Endothelial cell (in vitro differentiated cells): Measurements from ENCODE around the gene CFAP74. TPM values are rescaled to one million over a fixed set of nuclear protein-coding genes. Genes with fewer than 3 reads are reported as not detected.
"Not testable (repeated sequence)": the region's sequence is repeated elsewhere in the genome, so short reads cannot be mapped to it uniquely, and the experiment has no call there.

Source experiments
- DNase-seq: peaks from one replicate; pipeline ENCODE4 v3.0.0; 2021; ENCODE audit warnings: low spot score
- H3K27ac Mint-ChIP-seq: one replicate; pipeline ENCODE4 v1.8.0; 2021; ENCODE audit warnings: mixed read lengths, inconsistent platforms; ENCODE audit not compliant: unreplicated experiment
- H3K27me3 Mint-ChIP-seq: one replicate; pipeline ENCODE4 v1.8.0; 2021; ENCODE audit warnings: mild to moderate bottlenecking, moderate library complexity, mixed read lengths, inconsistent platforms; ENCODE audit not compliant: unreplicated experiment
- H3K36me3 Mint-ChIP-seq: one replicate; pipeline ENCODE4 v1.8.0; 2021; ENCODE audit warnings: mild to moderate bottlenecking, low read depth, mixed read lengths, inconsistent platforms; ENCODE audit not compliant: unreplicated experiment
- H3K4me1 Mint-ChIP-seq: one replicate; pipeline ENCODE4 v1.8.0; 2021; ENCODE audit warnings: mild to moderate bottlenecking, mixed read lengths, inconsistent platforms; ENCODE audit not compliant: unreplicated experiment
- H3K4me3 Mint-ChIP-seq: one replicate; pipeline ENCODE4 v1.8.0; 2021; ENCODE audit warnings: mild to moderate bottlenecking, mixed read lengths, inconsistent platforms; ENCODE audit not compliant: unreplicated experiment
- H3K9me3 Mint-ChIP-seq: one replicate; pipeline ENCODE4 v1.8.0; 2021; ENCODE audit warnings: mixed read lengths, inconsistent platforms; ENCODE audit not compliant: unreplicated experiment
- CTCF ChIP-seq: fragments of 200-600 bp; sonication (generic); IDR thresholded peaks from one replicate; pipeline ENCODE4 v1.5.0; 2021; ENCODE audit warnings: antibody characterized with exemption; ENCODE audit not compliant: unreplicated experiment
- total RNA-seq: library from RNA; stranded (reverse); fragmentation: NEBNext Ultra II Directional; extraction: Animal tissue kit (Norgen Biotek cat#: 25700); gene quantifications from one replicate; pipeline ENCODE4 v1.2.1, GENCODE V29; 2021; ENCODE audit not compliant: unreplicated experiment

CFAP74 gene
- total RNA-seq, 1 donor from 2014 or later: not detected

- TF ChIP-seq CTCF: no peak
- Mint-ChIP-seq H3K27ac (no peak overlapping the region), H3K36me3 (no peaks in the 10 kb centered on the region), H3K4me3 (no peak overlapping the region), H3K4me1 (no peaks in the 10 kb centered on the region), H3K9me3 (no peaks in the 10 kb centered on the region), H3K27me3 (peaks cover 1% of the 10 kb centered on the region)
- DNase-seq: no peak
These were observed 64.1 kb downstream of the CFAP74 start for GRCh38 chr1:1939296-1940122.

DNA sequence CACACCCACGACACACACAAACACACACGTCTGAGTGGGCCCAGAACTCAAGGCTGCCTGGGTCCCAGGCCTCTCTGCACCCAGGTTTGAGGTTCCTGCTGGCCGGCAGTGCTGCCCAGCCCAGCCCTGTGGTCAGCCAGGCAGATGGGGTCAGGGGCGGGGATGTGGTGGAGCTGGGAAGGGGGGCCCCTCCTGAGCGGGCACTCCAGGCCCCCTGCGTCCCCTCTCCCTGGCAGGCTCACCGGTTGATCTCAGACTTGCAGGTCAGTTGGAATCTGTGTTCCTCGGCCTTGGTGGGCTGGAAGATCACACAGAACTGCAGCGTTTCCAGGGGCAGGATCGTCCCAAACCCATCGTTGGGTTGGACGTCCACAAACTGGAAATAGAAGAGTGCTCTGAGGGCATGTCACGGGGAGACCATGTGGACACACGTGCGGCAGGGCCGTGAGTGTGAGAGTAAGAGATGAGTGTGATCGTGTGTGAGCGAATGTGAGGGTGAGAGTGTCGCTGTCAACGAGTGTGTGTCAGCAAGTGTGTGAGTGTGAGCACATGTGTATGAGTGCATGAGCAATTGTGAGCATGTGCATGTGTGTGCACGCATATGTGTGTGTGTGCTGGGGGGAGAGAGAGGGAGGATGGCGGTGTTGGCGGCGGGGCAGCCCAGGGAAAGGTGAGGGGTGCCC lies 64.8 kb downstream of the CFAP74 start:
- Mint-ChIP-seq H3K4me3 (no peak overlapping the region), H3K9me3 (no peaks in the 10 kb centered on the region), H3K27me3 (no peaks in the 10 kb centered on the region), H3K4me1 (no peaks in the 10 kb centered on the region), H3K27ac (no peak overlapping the region), H3K36me3 (no peaks in the 10 kb centered on the region)
- no peak for TF ChIP-seq CTCF
- no peak for DNase-seq

- H3K27me3 Mint-ChIP-seq: no peaks in the 10 kb centered on the region
- no peaks in the 10 kb centered on the region for H3K36me3 Mint-ChIP-seq
These were observed 65.4 kb downstream of the CFAP74 start for GRCh38 chr1:1938276-1938573.

GRCh38 chr1:1937549-1938275 lies 65.9 kb downstream of the CFAP74 start:
- no peaks in the 10 kb centered on the region for H3K9me3 Mint-ChIP-seq
- no peaks in the 10 kb centered on the region for H3K4me1 Mint-ChIP-seq
- no peak for TF ChIP-seq CTCF
- no peaks in the 10 kb centered on the region for H3K36me3 Mint-ChIP-seq
- no peak overlapping the region for H3K27ac Mint-ChIP-seq
- H3K27me3 Mint-ChIP-seq: no peaks in the 10 kb centered on the region
- DNase-seq: no peak
- H3K4me3 Mint-ChIP-seq: no peak overlapping the region

More at GRCh38 chr1:1938276-1938573, 65.4 kb downstream of the CFAP74 start:
- H3K27ac Mint-ChIP-seq: no peak overlapping the region
- no peak overlapping the region for H3K4me3 Mint-ChIP-seq
- H3K9me3 Mint-ChIP-seq: no peaks in the 10 kb centered on the region
- DNase-seq: no peak
- no peak for TF ChIP-seq CTCF
- no peaks in the 10 kb centered on the region for H3K4me1 Mint-ChIP-seq

GRCh38 chr1:1937061-1937460 lies 66.5 kb downstream of the CFAP74 start:
- Mint-ChIP-seq H3K27me3 (no peaks in the 10 kb centered on the region), H3K36me3 (no peaks in the 10 kb centered on the region), H3K27ac (no peak overlapping the region), H3K4me3 (no peak overlapping the region), H3K9me3 (no peaks in the 10 kb centered on the region), H3K4me1 (no peaks in the 10 kb centered on the region)
- no peak for DNase-seq
- TF ChIP-seq CTCF: no peak

GRCh38 chr1:1934848-1935247 lies 68.7 kb downstream of the CFAP74 start:
- H3K9me3 Mint-ChIP-seq, H3K4me3 Mint-ChIP-seq, H3K4me1 Mint-ChIP-seq, DNase-seq, H3K27ac Mint-ChIP-seq, H3K36me3 Mint-ChIP-seq, H3K27me3 Mint-ChIP-seq: not testable (repeated sequence)
